Small intestine (tissue), 7 donors: ENCODE measurements around the gene MPDZ. TPM values are rescaled to one million over a fixed set of nuclear protein-coding genes. Genes with fewer than 3 reads are reported as not detected.

Experiments
- DNase-seq, 2 donors: peaks; one replicate each; pipeline versions ENCODE4 v3.0.0 to v3.0.0-alpha.2; 2013
- FAIRE-seq: peaks from 2 replicates; lab custom pipeline; 2012; peaks lifted over from hg19 to GRCh38; lab: Jason Lieb, UNC
- H3K27ac ChIP-seq, 3 donors: one replicate each; pipeline ENCODE4 v1.5.1; 2013; ENCODE audit warnings: low read length in 2 of 3, mild to moderate bottlenecking in 2 of 3, control low read depth in 1 of 3, inconsistent platforms in 1 of 3, low read depth in 1 of 3, moderate library complexity in 1 of 3
- H3K27me3 ChIP-seq, 3 donors: one replicate each; pipeline ENCODE4 v1.6.1; 2013; ENCODE audit warnings: low read length in 3 of 3, inconsistent platforms in 1 of 3; ENCODE audit not compliant: control insufficient read depth in 3 of 3, insufficient read depth in 3 of 3
- H3K36me3 ChIP-seq, 3 donors: one replicate each; pipeline ENCODE4 v1.6.1; 2013; ENCODE audit warnings: low read length in 3 of 3, inconsistent platforms in 1 of 3, low read depth in 1 of 3, mild to moderate bottlenecking in 1 of 3, moderate library complexity in 1 of 3; ENCODE audit not compliant: control insufficient read depth in 3 of 3, insufficient read depth in 2 of 3
- H3K4me1 ChIP-seq, 3 donors: one replicate each; pipeline ENCODE4 v1.6.1; 2013; ENCODE audit warnings: low read length in 2 of 3, inconsistent platforms in 1 of 3, low read depth in 1 of 3, mild to moderate bottlenecking in 1 of 3, moderate library complexity in 1 of 3; ENCODE audit not compliant: control insufficient read depth in 3 of 3, insufficient read depth in 2 of 3
- H3K4me3 ChIP-seq, 3 donors: one replicate each; pipeline ENCODE4 v1.5.1; 2013; ENCODE audit warnings: low read length in 3 of 3, control low read depth in 1 of 3, inconsistent platforms in 1 of 3, low read depth in 1 of 3, mild to moderate bottlenecking in 1 of 3, moderate library complexity in 1 of 3
- H3K9me3 ChIP-seq, 2 donors: one replicate each; pipeline ENCODE4 v1.6.1; 2013; ENCODE audit warnings: low read depth in 1 of 2, low read length in 1 of 2; ENCODE audit not compliant: control insufficient read depth in 2 of 2, insufficient read depth in 1 of 2
- WGBS, 3 donors: extraction: QIAGEN DNeasy Blood & Tissue Kit; methylation state at CpG; one replicate each; pipeline ENCODE4 v1.1.7; 2013; 5-methylcytosine and 5-hydroxymethylcytosine counted together
- polyA plus RNA-seq, 4 donors: library from polyadenylated mRNA; stranded (reverse) in 3 of 4; unstranded in 1 of 4; fragments of 200-250 nt in 3 of 4; fragments of 120-200 nt in 1 of 4; gene quantifications; one replicate each; pipeline versions ENCODE4 v1.2.1 to v1.2.3, GENCODE V29; 2013
- donor health status: healthy with polysubstance abuse.
- donor health status: control.
- donor health status: control.
- donor health status: Bipolar disorder and iron deficiency.
- donor health status: healthy.

The MPDZ gene
- polyA plus RNA-seq, 4 donors: 0.67 to 27.4 (median 5.9) TPM

DNA sequence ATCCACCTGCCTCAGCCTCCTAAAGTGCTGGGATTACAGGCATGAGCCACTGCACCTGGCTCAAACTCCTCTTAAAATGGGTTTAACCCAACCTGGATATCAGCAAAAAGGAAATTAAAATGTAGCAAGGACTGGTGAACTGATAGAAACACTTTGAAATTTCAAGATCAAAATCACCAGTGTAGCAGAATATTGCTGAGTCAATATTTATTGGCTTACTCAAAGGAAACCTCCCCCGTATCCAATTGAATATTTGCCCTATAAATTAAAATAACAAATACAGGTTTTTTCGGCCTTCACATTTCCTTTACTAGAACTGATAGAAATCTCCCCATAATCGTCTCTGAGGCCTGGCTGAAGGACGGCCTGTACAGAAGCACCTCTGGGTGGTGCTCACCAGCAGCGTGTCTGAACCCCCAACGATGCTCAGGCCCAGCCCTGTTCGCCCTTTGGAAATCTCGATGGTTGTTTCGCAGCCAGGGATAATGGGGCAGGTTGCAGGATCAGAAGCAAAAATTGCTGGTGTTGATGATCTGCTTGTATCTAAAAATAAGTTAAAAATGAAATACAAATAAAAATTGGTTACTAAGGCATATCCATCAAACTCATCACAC lies 156.6 kb downstream of the MPDZ start:
- FAIRE-seq (no peak), DNase-seq (no peak)
- Histone ChIP-seq H3K36me3 (peaks cover 0 to 17% (median 0%) of the 10 kb centered on the region in 3 donors), H3K4me3 (no peak overlapping the region), H3K27ac (no peak overlapping the region), H3K9me3 (no peaks in the 10 kb centered on the region), H3K4me1 (no peaks in the 10 kb centered on the region), H3K27me3 (no peaks in the 10 kb centered on the region)
- WGBS, 3 donors: 90 to 95% (median 93%) methylated on average over 9 of the region's 9 CpGs

GRCh38 chr9:13118313-13118712 lies 161.2 kb downstream of the MPDZ start:
- Histone ChIP-seq H3K36me3 (peaks cover 0 to 16% (median 0%) of the 10 kb centered on the region in 3 donors), H3K27ac (no peak overlapping the region), H3K4me3 (no peak overlapping the region), H3K9me3 (no peaks in the 10 kb centered on the region), H3K27me3 (no peaks in the 10 kb centered on the region), H3K4me1 (no peaks in the 10 kb centered on the region)
- FAIRE-seq (no peak), DNase-seq (no peak)
- 79 to 92% (median 82%) methylated on average over 2 of the region's 2 CpGs for WGBS, 3 donors

- Histone ChIP-seq H3K36me3 (peaks cover 0 to 8% (median 0%) of the 10 kb centered on the region in 3 donors), H3K27me3 (no peaks in the 10 kb centered on the region), H3K4me3 (no peak overlapping the region), H3K9me3 (no peaks in the 10 kb centered on the region), H3K4me1 (no peaks in the 10 kb centered on the region), H3K27ac (no peak overlapping the region)
- 82 to 85% (median 84%) methylated on average over 2 of the region's 2 CpGs for WGBS, 3 donors
- no peak for DNase-seq
- FAIRE-seq: no peak
These were observed 163.2 kb downstream of the MPDZ start for GRCh38 chr9:13116292-13116691.

- H3K36me3 ChIP-seq: peaks cover 0 to 7% (median 0%) of the 10 kb centered on the region in 3 donors
- WGBS, 3 donors: 55 to 68% (median 59%) methylated on average over 1 of the region's 1 CpG
- no peaks in the 10 kb centered on the region for H3K27me3 ChIP-seq
- FAIRE-seq (no peak), DNase-seq (no peak)
- H3K27ac ChIP-seq: no peak overlapping the region
- H3K9me3 ChIP-seq: no peaks in the 10 kb centered on the region
- H3K4me3 ChIP-seq: no peak overlapping the region
- H3K4me1 ChIP-seq: no peaks in the 10 kb centered on the region
These were observed 165.7 kb downstream of the MPDZ start for GRCh38 chr9:13113751-13114150.

- Histone ChIP-seq H3K9me3 (no peaks in the 10 kb centered on the region), H3K4me3 (no peak overlapping the region), H3K36me3 (peaks cover 0 to 7% (median 0%) of the 10 kb centered on the region in 3 donors), H3K4me1 (no peaks in the 10 kb centered on the region), H3K27me3 (no peaks in the 10 kb centered on the region), H3K27ac (no peak overlapping the region)
- 49 to 53% (median 50%) methylated on average over 3 of the region's 3 CpGs for WGBS, 3 donors
- no peak for DNase-seq
- no peak for FAIRE-seq
These were observed 166.3 kb downstream of the MPDZ start for GRCh38 chr9:13113216-13113615.

DNA sequence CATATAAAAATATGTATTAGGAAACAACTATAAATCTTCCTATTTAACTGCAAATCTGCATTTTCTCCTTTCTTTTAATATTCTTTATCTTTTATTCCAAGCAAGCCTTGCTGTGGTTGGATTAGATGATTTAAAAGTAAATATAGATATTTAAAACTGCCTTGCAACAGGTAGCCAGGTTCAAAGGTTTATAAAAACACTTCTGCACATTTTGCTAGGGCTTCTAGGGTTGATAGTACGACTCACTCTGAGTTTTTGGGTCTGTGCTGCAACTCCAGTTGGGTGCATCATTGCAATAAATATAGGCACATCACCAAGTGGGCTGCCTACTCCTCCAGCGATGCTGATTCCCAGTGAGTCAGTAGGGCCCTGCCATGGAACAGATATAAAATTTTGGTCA lies 167.7 kb downstream of the MPDZ start:
- DNase-seq (no peak), FAIRE-seq (no peak)
- peaks cover 0 to 7% (median 0%) of the 10 kb centered on the region in 3 donors for H3K36me3 ChIP-seq
- H3K9me3 ChIP-seq: no peaks in the 10 kb centered on the region
- no peaks in the 10 kb centered on the region for H3K4me1 ChIP-seq
- no peaks in the 10 kb centered on the region for H3K27me3 ChIP-seq
- H3K4me3 ChIP-seq: no peak overlapping the region
- H3K27ac ChIP-seq: no peak overlapping the region
- 68 to 84% (median 69%) methylated on average over 2 of the region's 2 CpGs for WGBS, 3 donors

DNA sequence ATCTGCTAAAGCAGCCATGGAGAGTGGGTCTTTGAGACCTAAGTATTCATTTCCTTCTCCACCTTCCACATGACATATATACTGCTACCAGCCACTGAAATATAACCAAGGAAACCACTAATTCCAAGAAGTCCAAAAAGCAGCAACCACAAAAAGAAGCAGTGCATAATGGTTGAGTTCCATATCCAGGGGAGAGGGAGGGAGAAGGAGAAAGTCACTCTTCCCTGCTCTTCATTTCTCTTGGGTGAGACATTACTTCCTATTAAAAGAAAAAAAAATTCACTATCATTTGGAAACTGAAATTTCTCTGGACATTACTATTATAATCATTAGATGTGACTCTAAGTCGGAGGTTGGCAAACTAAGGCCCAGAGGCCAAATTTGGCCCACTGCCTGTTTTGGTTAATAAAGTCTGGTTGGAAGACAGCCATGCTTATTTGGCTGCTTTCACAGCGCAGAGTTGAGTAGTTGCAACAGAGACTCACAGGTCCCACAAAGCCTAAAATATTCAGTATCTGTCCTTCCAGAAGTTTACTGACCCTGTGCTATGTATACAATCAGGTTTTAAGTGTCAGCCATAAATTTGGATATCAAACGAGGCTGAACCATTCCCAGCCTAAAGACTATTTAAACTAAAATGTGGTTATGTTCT lies 168.6 kb downstream of the MPDZ start:
- Histone ChIP-seq H3K9me3 (no peaks in the 10 kb centered on the region), H3K36me3 (peaks cover 0 to 7% (median 0%) of the 10 kb centered on the region in 3 donors), H3K4me3 (no peak overlapping the region), H3K4me1 (no peaks in the 10 kb centered on the region), H3K27me3 (no peaks in the 10 kb centered on the region), H3K27ac (no peak overlapping the region)
- DNase-seq: no peak
- 22 to 37% (median 33%) methylated on average over 3 of the region's 3 CpGs for WGBS, 3 donors
- FAIRE-seq: no peak

GRCh38 chr9:13109781-13110180 lies 169.7 kb downstream of the MPDZ start:
- no peaks in the 10 kb centered on the region for H3K27me3 ChIP-seq
- DNase-seq: no peak
- no peak overlapping the region for H3K4me3 ChIP-seq
- no peaks in the 10 kb centered on the region for H3K9me3 ChIP-seq
- H3K4me1 ChIP-seq: no peaks in the 10 kb centered on the region
- no peak for FAIRE-seq
- no peak overlapping the region for H3K27ac ChIP-seq
- peaks cover 0 to 5% (median 0%) of the 10 kb centered on the region in 3 donors for H3K36me3 ChIP-seq
- 75 to 87% (median 84%) methylated on average over 5 of the region's 5 CpGs for WGBS, 3 donors
